NCI-H460 (cell line): ENCODE results near the gene PABPC3. TPM values are rescaled to one million over a fixed set of nuclear protein-coding genes. Genes with fewer than 3 reads are reported as not detected.

Experiments
- small RNA-seq, 2 experiments: library from RNA; depleted of rRNA; stranded (forward); fragments of <200 nt; gene quantifications; one replicate each; pipeline ENCODE3, GENCODE V24; 2014
- total RNA-seq: library from RNA; depleted of rRNA; stranded (reverse); fragments of >200 nt; shearing (Covaris generic); gene quantifications from 2 replicates; pipeline ENCODE4 v1.2.3, GENCODE V29; 2014; rRNA removed

PABPC3 gene
- total RNA-seq, 1 experiment from 2014 or later, result 0.02 TPM

Small RNAs within 50 kb of the gene (small RNA-seq; reads per million reads assigned to genes)
- 0 reads per million in 2 experiments for gene AL359757.2

Other genes with a start within 250 kb of the PABPC3 start
- not detected in 2 replicates for gene AMER2, start 76.2 kb downstream of the PABPC3 start, total RNA-seq
- gene MTMR6, start 191.4 kb downstream of the PABPC3 start, total RNA-seq, result 22.3 and 24.0 TPM in 2 replicates
- gene NUP58, start 205.5 kb downstream of the PABPC3 start, total RNA-seq, result 87.9 and 99.1 TPM in 2 replicates